Type B pancreatic cell (in vitro differentiated cells): ENCODE measurements around the gene CHST1. TPM values are rescaled to one million over a fixed set of nuclear protein-coding genes. Genes with fewer than 3 reads are reported as not detected.

Source experiments
- DNase-seq: peaks from one replicate; pipeline ENCODE4 v3.0.0; 2021; ENCODE audit warnings: mixed read lengths; ENCODE audit not compliant: unreplicated experiment; ENCODE audit errors: extremely low spot score
- H3K27ac Mint-ChIP-seq: 2 replicates; pipeline ENCODE4 v1.8.0; 2021; ENCODE audit warnings: mild to moderate bottlenecking, mixed read lengths
- H3K27me3 Mint-ChIP-seq: 2 replicates; pipeline ENCODE4 v1.8.0; 2021; ENCODE audit warnings: mixed read lengths
- H3K36me3 Mint-ChIP-seq: 2 replicates; pipeline ENCODE4 v1.8.0; 2021; ENCODE audit warnings: mixed read lengths
- H3K4me1 Mint-ChIP-seq: one replicate; pipeline ENCODE4 v1.8.0; 2021; ENCODE audit warnings: mixed read lengths; ENCODE audit not compliant: unreplicated experiment
- H3K4me3 Mint-ChIP-seq: 2 replicates; pipeline ENCODE4 v1.8.0; 2021; ENCODE audit warnings: mild to moderate bottlenecking, mixed read lengths
- H3K9me3 Mint-ChIP-seq: 2 replicates; pipeline ENCODE4 v1.8.0; 2021; ENCODE audit warnings: mixed read lengths
- CTCF ChIP-seq: fragments of 200-600 bp; sonication (generic); conservative IDR thresholded peaks from 2 replicates; pipeline ENCODE4 v1.5.0; 2021; ENCODE audit warnings: antibody characterized with exemption, mild to moderate bottlenecking
- total RNA-seq: library from RNA; stranded (reverse); gene quantifications from 2 replicates; pipeline ENCODE4 v1.2.1, GENCODE V29; 2021; ENCODE audit warnings: low replicate concordance

Gene CHST1
- total RNA-seq, 1 donor from 2014 or later: 9.2 TPM

- H3K27me3 Mint-ChIP-seq: peaks cover 27% of the 10 kb centered on the region
These were observed 56.1 kb downstream of the CHST1 start for GRCh38 chr11:45609337-45609736.

GRCh38 chr11:45607995-45608394 is 57.4 kb downstream of the CHST1 start:
- DNase-seq: no peak
- no peak for TF ChIP-seq CTCF
- no peaks in the 10 kb centered on the region for H3K9me3 Mint-ChIP-seq
- H3K27me3 Mint-ChIP-seq: peaks cover 33% of the 10 kb centered on the region
- peaks cover 16% of the 10 kb centered on the region for H3K4me1 Mint-ChIP-seq
- H3K4me3 Mint-ChIP-seq: no peak overlapping the region
- no peaks in the 10 kb centered on the region for H3K36me3 Mint-ChIP-seq
- no peak overlapping the region for H3K27ac Mint-ChIP-seq

More at GRCh38 chr11:45609337-45609736, 56.1 kb downstream of the CHST1 start:
- DNase-seq: no peak
- H3K27ac Mint-ChIP-seq: no peak overlapping the region
- no peak for TF ChIP-seq CTCF
- no peaks in the 10 kb centered on the region for H3K9me3 Mint-ChIP-seq
- H3K36me3 Mint-ChIP-seq: no peaks in the 10 kb centered on the region
- peaks cover 10% of the 10 kb centered on the region for H3K4me1 Mint-ChIP-seq
- no peak overlapping the region for H3K4me3 Mint-ChIP-seq

- TF ChIP-seq CTCF: no peak
- DNase-seq: no peak
- Mint-ChIP-seq H3K4me3 (no peak overlapping the region), H3K4me1 (peaks cover 16% of the 10 kb centered on the region), H3K27ac (no peak overlapping the region), H3K27me3 (peaks cover 29% of the 10 kb centered on the region), H3K9me3 (no peaks in the 10 kb centered on the region), H3K36me3 (no peaks in the 10 kb centered on the region)
These were observed 58.7 kb downstream of the CHST1 start for GRCh38 chr11:45606514-45607281.

GRCh38 chr11:45605051-45605450 is 60.4 kb downstream of the CHST1 start:
- H3K4me3 Mint-ChIP-seq: no peak overlapping the region
- H3K9me3 Mint-ChIP-seq: no peaks in the 10 kb centered on the region
- H3K27me3 Mint-ChIP-seq: peaks cover 33% of the 10 kb centered on the region
- no peaks in the 10 kb centered on the region for H3K36me3 Mint-ChIP-seq
- DNase-seq: no peak
- H3K27ac Mint-ChIP-seq: no peak overlapping the region
- H3K4me1 Mint-ChIP-seq: peaks cover 16% of the 10 kb centered on the region
- TF ChIP-seq CTCF: no peak

GRCh38 chr11:45603946-45604682 is 61.3 kb downstream of the CHST1 start:
- Mint-ChIP-seq H3K4me1 (peaks cover 16% of the 10 kb centered on the region), H3K27me3 (peaks cover 29% of the 10 kb centered on the region), H3K4me3 (no peak overlapping the region), H3K36me3 (no peaks in the 10 kb centered on the region), H3K9me3 (no peaks in the 10 kb centered on the region), H3K27ac (no peak overlapping the region)
- TF ChIP-seq CTCF: no peak
- DNase-seq: no peak
